Mammary epithelial cell (primary cell): ENCODE measurements around the gene SLC22A14.

Experiments used
- EZH2 ChIP-seq: IDR thresholded peaks from 2 replicates; pipeline ENCODE4 v1.6.1; 2012; ENCODE audit warnings: low read length, inconsistent platforms, borderline replicate concordance
- TF ChIP-seq, protein P1 (sequence below), 2 donors: IDR thresholded peaks in 1 of 2; conservative IDR thresholded peaks in 1 of 2; 2 replicates each; pipeline ENCODE4 v1.5.1; 2011 to 2012; ENCODE audit warnings: inconsistent platforms in 2 of 2, low read length in 2 of 2, mild to moderate bottlenecking in 2 of 2, control low read depth in 1 of 2, low read depth in 1 of 2; ENCODE audit not compliant: insufficient read depth in 1 of 2; ENCODE audit errors: extremely low read depth in 1 of 2

GRCh38 chr3:38255627-38256026 lies 26.5 kb upstream of the SLC22A14 start:
- TF ChIP-seq, protein P1, sequence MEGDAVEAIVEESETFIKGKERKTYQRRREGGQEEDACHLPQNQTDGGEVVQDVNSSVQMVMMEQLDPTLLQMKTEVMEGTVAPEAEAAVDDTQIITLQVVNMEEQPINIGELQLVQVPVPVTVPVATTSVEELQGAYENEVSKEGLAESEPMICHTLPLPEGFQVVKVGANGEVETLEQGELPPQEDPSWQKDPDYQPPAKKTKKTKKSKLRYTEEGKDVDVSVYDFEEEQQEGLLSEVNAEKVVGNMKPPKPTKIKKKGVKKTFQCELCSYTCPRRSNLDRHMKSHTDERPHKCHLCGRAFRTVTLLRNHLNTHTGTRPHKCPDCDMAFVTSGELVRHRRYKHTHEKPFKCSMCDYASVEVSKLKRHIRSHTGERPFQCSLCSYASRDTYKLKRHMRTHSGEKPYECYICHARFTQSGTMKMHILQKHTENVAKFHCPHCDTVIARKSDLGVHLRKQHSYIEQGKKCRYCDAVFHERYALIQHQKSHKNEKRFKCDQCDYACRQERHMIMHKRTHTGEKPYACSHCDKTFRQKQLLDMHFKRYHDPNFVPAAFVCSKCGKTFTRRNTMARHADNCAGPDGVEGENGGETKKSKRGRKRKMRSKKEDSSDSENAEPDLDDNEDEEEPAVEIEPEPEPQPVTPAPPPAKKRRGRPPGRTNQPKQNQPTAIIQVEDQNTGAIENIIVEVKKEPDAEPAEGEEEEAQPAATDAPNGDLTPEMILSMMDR (conservative IDR thresholded peaks at IDR 0.05 in 1 of 2, IDR thresholded peaks at IDR 0.05 in 1 of 2; ENCODE audit: extremely low read depth in 1 of 2, insufficient read depth in 1 of 2, low read depth in 1 of 2, low read length in 2 of 2): no peak
- no peak for TF ChIP-seq EZH2
